MCF 10A (cell line): Measurements from ENCODE around the gene RINT1. TPM values are rescaled to one million over a fixed set of nuclear protein-coding genes. Genes with fewer than 3 reads are reported as not detected.
A peak's percentile ranks its signal among the peaks of the same experiment; 100 is the strongest.

Source experiments
- Bru-seq: library from RNA; stranded (reverse); fragments of 400-500 nt; gene quantifications from one replicate; lab custom pipeline; 2021; lab: Mats Ljungman, UMichigan
- BruChase-seq, 2 experiments: library from RNA; stranded (reverse); fragments of 400-500 nt; gene quantifications; one replicate each; lab custom pipeline; 2021; lab: Mats Ljungman, UMichigan
- BruUV-seq: library from RNA; stranded (reverse); fragments of 400-500 nt; replicated peaks from 2 replicates; lab custom pipeline; 2021; lab: Mats Ljungman, UMichigan
- CTCF ChIA-PET: fragments of 300-600 bp; sonication (Branson Sonifier 250); formaldehyde crosslinking; extraction: SDS; loops from one replicate; lab custom pipeline; 2021; ENCODE audit warnings: antibody characterized with exemption, inconsistent platforms; lab: Yijun Ruan, JAX
- POLR2A ChIA-PET: fragments of 300-600, 350-650 bp; sonication (Branson Sonifier 250); formaldehyde crosslinking; extraction: SDS; loops from one replicate; lab custom pipeline; 2020; ENCODE audit warnings: antibody characterized with exemption, inconsistent platforms; lab: Yijun Ruan, JAX
- DNase-seq: peaks from one replicate; pipeline ENCODE4 v3.0.0-alpha.2; 2018; ENCODE audit not compliant: unreplicated experiment
- H3K27ac Mint-ChIP-seq: one replicate; pipeline ENCODE4 v1.8.0; 2022; ENCODE audit warnings: mild to moderate bottlenecking, low read depth, mixed read lengths; ENCODE audit not compliant: unreplicated experiment
- H3K27me3 Mint-ChIP-seq: one replicate; pipeline ENCODE4 v1.8.0; 2022; ENCODE audit warnings: mixed read lengths; ENCODE audit not compliant: insufficient read depth, unreplicated experiment
- H3K36me3 Mint-ChIP-seq: one replicate; pipeline ENCODE4 v1.8.0; 2022; ENCODE audit warnings: mild to moderate bottlenecking, moderate library complexity, mixed read lengths; ENCODE audit not compliant: insufficient read depth, unreplicated experiment
- H3K4me1 Mint-ChIP-seq: one replicate; pipeline ENCODE4 v1.8.0; 2022; ENCODE audit warnings: mixed read lengths; ENCODE audit not compliant: insufficient read depth, unreplicated experiment
- H3K4me3 Mint-ChIP-seq: one replicate; pipeline ENCODE4 v1.8.0; 2022; ENCODE audit warnings: mild to moderate bottlenecking, moderate library complexity, mixed read lengths; ENCODE audit not compliant: unreplicated experiment
- H3K9me3 Mint-ChIP-seq: one replicate; pipeline ENCODE4 v1.8.0; 2022; ENCODE audit warnings: mixed read lengths; ENCODE audit not compliant: unreplicated experiment
- CTCF ChIP-seq: fragments of 200-600 bp; IDR thresholded peaks from one replicate; pipeline ENCODE4 v1.8.0; 2022; ENCODE audit warnings: antibody characterized with exemption, mild to moderate bottlenecking; ENCODE audit not compliant: unreplicated experiment
- intact Hi-C: fragments of 100-400 bp; cut with micrococcal nuclease; formaldehyde crosslinking; loops from 2 replicates; pipeline ENCODE4 v1.14.1; 2022
- long read RNA-seq: library from polyadenylated mRNA; stranded (forward); transcript quantifications from one replicate; pipeline ENCODE4 v2.0.0, GENCODE V29; 2022
- total RNA-seq: library from RNA; stranded (reverse); gene quantifications from 2 replicates; pipeline ENCODE4 v1.2.3, GENCODE V29; 2022

Gene RINT1
- total RNA-seq = 26.9 and 29.2 TPM in 2 replicates
- percentile 77 among the genes with signal in this experiment for Bru-seq, nascent RNA
- percentile 86 among the genes with signal in this experiment for BruChase-seq, experiment 1, labeled RNA remaining after a 6-hour chase
- percentile 85 among the genes with signal in this experiment for BruChase-seq, experiment 2, labeled RNA remaining after a 2-hour chase
- long read RNA-seq, transcript RINT1-201 (15 exons, 2,976 nt) = major isoform, 58 of 79 reads
- long read RNA-seq, partial matches to known transcripts = 7 of 79 reads
- long read RNA-seq, other reads (novel, unspliced or antisense) = 14 of 79 reads

- no peaks in the 10 kb centered on the region for H3K27me3 Mint-ChIP-seq
Observed at GRCh38 chr7:105531792-105532671, at the start of gene RINT1. RINT1 (plus strand) TSS chr7:105532201; CDS start chr7:105532316, 115 bp downstream.

GRCh38 chr7:105487579-105488571 lies 44.1 kb upstream of the RINT1 start:
- DNase-seq = peak; percentile 23
- H3K9me3 Mint-ChIP-seq = no peaks in the 10 kb centered on the region
- no peaks in the 10 kb centered on the region for H3K27me3 Mint-ChIP-seq
- no peaks in the 10 kb centered on the region for H3K4me1 Mint-ChIP-seq
- BruUV-seq = no TSS peak
- peaks cover 66% of the 10 kb centered on the region for H3K36me3 Mint-ChIP-seq
- H3K27ac Mint-ChIP-seq = peak overlapping the region; percentile 67
- peak; percentile 43 for TF ChIP-seq CTCF
- ChIA-PET POLR2A (interaction anchor here (1.1 kb wide), 1 partner anchor 219 kb away, joined by 3 read pairs; no protein-coding TSS in a partner anchor), CTCF (interaction anchor here (0.6 to 1.5 kb wide), 10 partner anchors 9 to 579 kb away, joined by 3 to 7 read pairs (median 3); no protein-coding TSS in a partner anchor)
- intact Hi-C loops = loop anchor here (1.0 to 2.0 kb wide), 3 partner anchors 57 to 565 kb away; no protein-coding TSS in a partner anchor
- H3K4me3 Mint-ChIP-seq = no peak overlapping the region

More at GRCh38 chr7:105531792-105532671, at the start of gene RINT1:
- intact Hi-C loops = loop anchor here (5.0 kb wide), 1 partner anchor 510 kb away; no protein-coding TSS in a partner anchor
- TF ChIP-seq CTCF = peak; percentile 67
- Mint-ChIP-seq H3K27ac (peak within 1 kb of the TSS; percentile 89), H3K36me3 (peaks cover 5% of the 10 kb centered on the region), H3K9me3 (no peaks in the 10 kb centered on the region), H3K4me3 (peak within 1 kb of the TSS; percentile 93), H3K4me1 (peaks cover 5% of the 10 kb centered on the region)
- ChIA-PET CTCF (interaction anchor here (0.6 to 1.9 kb wide), 31 partner anchors 8 to 1741 kb away, joined by 3 to 20 read pairs (median 3); partner anchors contain the start of gene PUS7), POLR2A (interaction anchor here (0.5 to 2.0 kb wide), 16 partner anchors 9 to 1803 kb away, joined by 3 to 13 read pairs (median 4); no protein-coding TSS in a partner anchor)
- no TSS peak for BruUV-seq
- DNase-seq = peak; percentile 87

GRCh38 chr7:105489409-105489808 lies 42.6 kb upstream of the RINT1 start:
- DNase-seq = no peak
- Mint-ChIP-seq H3K36me3 (peaks cover 69% of the 10 kb centered on the region), H3K4me3 (no peak overlapping the region), H3K9me3 (no peaks in the 10 kb centered on the region), H3K27ac (no peak overlapping the region), H3K4me1 (no peaks in the 10 kb centered on the region), H3K27me3 (no peaks in the 10 kb centered on the region)
- ChIA-PET POLR2A (interaction anchor here (1.1 kb wide), 1 partner anchor 221 kb away, joined by 3 read pairs; no protein-coding TSS in a partner anchor), CTCF (interaction anchor here (0.5 to 1.5 kb wide), 4 partner anchors 61 to 559 kb away, joined by 3 to 7 read pairs (median 3); no protein-coding TSS in a partner anchor)
- TF ChIP-seq CTCF = no peak
- no TSS peak for BruUV-seq
- intact Hi-C loops = loop anchor here (2.0 kb wide), 1 partner anchor 59 kb away; no protein-coding TSS in a partner anchor
